ENCODE data around the gene NCAPG2.

GRCh38 chr7:158648168-158648567, 56.4 kb downstream of the NCAPG2 start:
- TF ChIP-seq POLR2A (IDR thresholded peaks at IDR 0.05) (no peak), CTCF (IDR thresholded peaks at IDR 0.05) (no peak), EP300 (IDR thresholded peaks at IDR 0.05) (no peak)
